DOHH2 (cell line): ENCODE measurements around the gene ITIH5.
"Not testable (repeated sequence)": the region's sequence is repeated elsewhere in the genome, so short reads cannot be mapped to it uniquely, and the experiment has no call there.

ENCODE experiments used
- H3F3A ChIP-seq: fragments of 200-600 bp; sonication (generic), shearing (Covaris generic); 2 replicates; pipeline ENCODE4 v1.6.0; 2016; ENCODE audit warnings: antibody characterized with exemption, mild to moderate bottlenecking; ENCODE audit not compliant: control insufficient read depth, insufficient read depth
- H3K27ac ChIP-seq: fragments of 200-600 bp; sonication (generic); 2 replicates; pipeline ENCODE4 v1.5.1; 2014; ENCODE audit warnings: low read depth, mild to moderate bottlenecking, low read length, moderate library complexity
- H3K27me3 ChIP-seq: fragments of 200-600 bp; sonication (generic); 2 replicates; pipeline ENCODE4 v1.6.1; 2014; ENCODE audit warnings: mild to moderate bottlenecking, low read length, mixed read lengths; ENCODE audit not compliant: control insufficient read depth
- H3K36me3 ChIP-seq: fragments of 200-600 bp; sonication (generic); 2 replicates; pipeline ENCODE4 v1.6.1; 2014; ENCODE audit warnings: mild to moderate bottlenecking, low read length, moderate library complexity, mixed read lengths; ENCODE audit not compliant: control insufficient read depth
- H3K4me1 ChIP-seq: fragments of 200-600 bp; sonication (generic); 2 replicates; pipeline ENCODE4 v1.6.1; 2014; ENCODE audit warnings: mild to moderate bottlenecking, low read length, mixed read lengths; ENCODE audit not compliant: control insufficient read depth
- H3K4me2 ChIP-seq: fragments of 200-600 bp; sonication (generic); 2 replicates; pipeline ENCODE4 v1.6.0; 2014; ENCODE audit warnings: mild to moderate bottlenecking, low read length, moderate library complexity
- H3K4me3 ChIP-seq: fragments of 200-600 bp; sonication (generic); 2 replicates; pipeline ENCODE4 v1.5.1; 2014; ENCODE audit warnings: mild to moderate bottlenecking, low read length, mixed read lengths
- H3K79me2 ChIP-seq: fragments of 200-600 bp; sonication (generic); 2 replicates; pipeline ENCODE4 v1.6.1; 2014; ENCODE audit warnings: mild to moderate bottlenecking, low read length, mixed read lengths; ENCODE audit not compliant: control insufficient read depth
- H3K9me2 ChIP-seq: fragments of 200-600 bp; sonication (generic); replicated peaks from 2 replicates; pipeline ENCODE4 v1.6.1; 2014; ENCODE audit warnings: mild to moderate bottlenecking, low read length, mixed read lengths; ENCODE audit not compliant: control insufficient read depth
- H3K9me3 ChIP-seq: fragments of 200-600 bp; sonication (generic); 2 replicates; pipeline ENCODE4 v1.6.1; 2014; ENCODE audit warnings: antibody characterized with exemption, low read length, mixed read lengths; ENCODE audit not compliant: control insufficient read depth, insufficient read depth
- H4K20me1 ChIP-seq: fragments of 200-600 bp; sonication (generic); 2 replicates; pipeline ENCODE4 v1.6.0; 2014; ENCODE audit warnings: low read depth, mild to moderate bottlenecking, antibody characterized with exemption, low read length, moderate library complexity; ENCODE audit not compliant: control insufficient read depth, insufficient read depth
- EZH2phosphoT487 ChIP-seq: fragments of 200-600 bp; sonication (generic); IDR thresholded peaks from 2 replicates; pipeline ENCODE4 v1.6.1; 2017; ENCODE audit warnings: borderline replicate concordance, mild to moderate bottlenecking, antibody characterized with exemption, low read length, moderate library complexity, mixed read lengths
- TF ChIP-seq, protein P1 (sequence below): fragments of 200-600 bp; sonication (generic); IDR thresholded peaks from one replicate; pipeline ENCODE4 v1.5.1; 2014; ENCODE audit warnings: antibody characterized with exemption, mild to moderate bottlenecking, low read depth, low read length; ENCODE audit not compliant: poor library complexity, severe bottlenecking

ITIH5 gene

DNA sequence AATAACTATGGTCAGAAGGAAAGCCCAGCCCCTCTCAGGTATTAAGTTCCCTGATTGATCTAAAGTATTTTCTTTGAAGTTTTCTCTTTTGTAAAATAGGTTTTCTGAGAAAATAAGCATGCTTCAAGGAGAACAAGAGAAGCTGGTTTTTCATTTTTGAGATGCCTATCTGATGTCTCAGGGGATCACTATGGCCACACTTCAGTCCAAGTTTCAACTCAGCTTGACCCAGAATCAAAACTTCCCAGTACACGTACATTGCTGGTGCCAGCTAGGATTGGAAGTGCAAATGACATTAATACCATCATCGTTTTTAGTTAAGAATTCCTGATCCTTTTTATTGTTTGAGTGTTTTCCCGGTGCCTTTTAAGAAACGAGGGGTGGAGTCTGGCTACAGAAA is 7.2 kb downstream of the ITIH5 start:
- no peaks in the 10 kb centered on the region for H3F3A ChIP-seq
- TF ChIP-seq EZH2phosphoT487: no peak
- TF ChIP-seq, protein P1, sequence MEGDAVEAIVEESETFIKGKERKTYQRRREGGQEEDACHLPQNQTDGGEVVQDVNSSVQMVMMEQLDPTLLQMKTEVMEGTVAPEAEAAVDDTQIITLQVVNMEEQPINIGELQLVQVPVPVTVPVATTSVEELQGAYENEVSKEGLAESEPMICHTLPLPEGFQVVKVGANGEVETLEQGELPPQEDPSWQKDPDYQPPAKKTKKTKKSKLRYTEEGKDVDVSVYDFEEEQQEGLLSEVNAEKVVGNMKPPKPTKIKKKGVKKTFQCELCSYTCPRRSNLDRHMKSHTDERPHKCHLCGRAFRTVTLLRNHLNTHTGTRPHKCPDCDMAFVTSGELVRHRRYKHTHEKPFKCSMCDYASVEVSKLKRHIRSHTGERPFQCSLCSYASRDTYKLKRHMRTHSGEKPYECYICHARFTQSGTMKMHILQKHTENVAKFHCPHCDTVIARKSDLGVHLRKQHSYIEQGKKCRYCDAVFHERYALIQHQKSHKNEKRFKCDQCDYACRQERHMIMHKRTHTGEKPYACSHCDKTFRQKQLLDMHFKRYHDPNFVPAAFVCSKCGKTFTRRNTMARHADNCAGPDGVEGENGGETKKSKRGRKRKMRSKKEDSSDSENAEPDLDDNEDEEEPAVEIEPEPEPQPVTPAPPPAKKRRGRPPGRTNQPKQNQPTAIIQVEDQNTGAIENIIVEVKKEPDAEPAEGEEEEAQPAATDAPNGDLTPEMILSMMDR: no peak
- peaks cover 4% of the 10 kb centered on the region for H3K27me3 ChIP-seq
- H3K79me2 ChIP-seq: no peaks in the 10 kb centered on the region
- no peak overlapping the region for H3K27ac ChIP-seq
- H3K9me3 ChIP-seq: no peaks in the 10 kb centered on the region
- H3K4me2 ChIP-seq: no peak overlapping the region
- no peaks in the 10 kb centered on the region for H3K36me3 ChIP-seq
- no peaks in the 10 kb centered on the region for H3K4me1 ChIP-seq
- H3K9me2 ChIP-seq: no peaks in the 10 kb centered on the region
- no peak overlapping the region for H3K4me3 ChIP-seq
- H4K20me1 ChIP-seq: no peaks in the 10 kb centered on the region

DNA sequence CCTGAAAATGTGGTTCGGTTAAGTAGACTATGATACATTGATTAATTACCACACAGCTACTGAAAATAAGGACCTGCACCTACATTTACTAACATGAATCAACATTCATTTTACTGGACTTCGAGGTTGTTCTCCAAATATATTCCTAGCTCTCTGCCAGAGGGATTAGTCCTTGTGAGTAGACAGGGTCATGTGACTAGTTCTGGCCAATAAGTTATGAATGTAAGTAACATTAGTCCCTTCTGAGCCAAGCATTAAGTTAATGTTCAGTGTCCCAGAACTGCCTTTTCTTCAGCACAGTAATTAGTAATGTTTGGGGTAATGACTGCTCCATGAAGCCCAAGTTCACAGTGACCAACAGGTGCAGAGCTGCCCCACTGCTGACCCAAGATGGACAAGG is 9.2 kb downstream of the ITIH5 start:
- Histone ChIP-seq H4K20me1 (no peaks in the 10 kb centered on the region), H3K4me1 (no peaks in the 10 kb centered on the region), H3K27ac (no peak overlapping the region), H3F3A (no peaks in the 10 kb centered on the region), H3K4me2 (no peak overlapping the region), H3K79me2 (no peaks in the 10 kb centered on the region), H3K27me3 (peaks cover 10% of the 10 kb centered on the region), H3K9me2 (no peaks in the 10 kb centered on the region), H3K4me3 (no peak overlapping the region), H3K9me3 (no peaks in the 10 kb centered on the region), H3K36me3 (no peaks in the 10 kb centered on the region)
- TF ChIP-seq EZH2phosphoT487: no peak
- TF ChIP-seq, protein P1: no peak

DNA sequence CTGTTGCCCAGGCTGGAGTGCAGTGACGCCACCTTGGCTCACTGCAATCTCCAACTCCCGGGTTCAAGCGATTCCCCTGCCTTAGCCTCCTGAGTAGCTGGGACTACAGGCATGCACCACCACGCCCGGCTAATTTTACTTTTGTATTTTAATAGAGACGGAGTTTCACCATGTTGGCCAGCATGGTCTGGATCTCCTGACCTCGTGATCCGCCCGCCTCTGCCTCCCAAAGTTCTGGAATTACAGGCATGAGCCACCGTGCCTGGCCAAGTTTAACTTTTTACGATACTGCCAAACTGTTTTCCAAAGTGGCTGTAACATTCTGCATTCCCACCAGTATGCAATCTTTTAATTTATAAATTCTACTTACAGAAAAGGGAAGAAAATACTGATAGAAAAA is 9.7 kb downstream of the ITIH5 start:
- H3K4me2 ChIP-seq, H3K36me3 ChIP-seq, H3K4me1 ChIP-seq, H3K27ac ChIP-seq, H3F3A ChIP-seq, H3K79me2 ChIP-seq, H4K20me1 ChIP-seq, H3K9me2 ChIP-seq, H3K4me3 ChIP-seq, H3K9me3 ChIP-seq: not testable (repeated sequence)
- peaks cover 12% of the 10 kb centered on the region for H3K27me3 ChIP-seq

DNA sequence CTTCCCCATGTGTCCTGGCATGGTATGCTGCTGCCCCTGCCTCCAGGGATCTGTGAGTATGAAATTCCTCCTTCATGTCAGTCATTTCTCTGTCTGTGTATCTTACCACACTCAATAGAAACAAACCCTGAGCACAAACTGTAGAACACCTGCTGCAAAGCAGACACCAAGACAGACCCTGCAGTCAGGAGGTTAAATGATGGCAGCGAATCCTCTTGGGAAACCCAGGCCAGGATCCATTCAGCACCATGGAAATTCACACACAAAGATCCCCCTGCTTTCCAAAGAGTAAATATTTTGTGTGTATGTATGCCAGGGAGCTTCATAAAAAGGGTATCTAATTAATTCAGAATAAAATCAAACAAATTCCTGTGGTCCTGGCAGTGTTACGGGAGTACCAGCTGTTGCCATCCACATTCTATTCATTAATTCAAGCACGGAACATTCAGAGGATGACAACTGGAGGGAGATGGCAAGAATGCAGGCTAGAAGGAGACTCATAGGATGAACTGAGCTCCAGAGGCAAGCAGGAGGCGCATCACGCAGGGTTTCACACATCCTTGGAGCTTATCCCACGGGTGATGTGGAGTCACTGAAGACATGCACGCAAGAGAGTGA is 14.8 kb downstream of the ITIH5 start:
- no peak overlapping the region for H3K4me2 ChIP-seq
- H3K9me2 ChIP-seq: no peaks in the 10 kb centered on the region
- no peaks in the 10 kb centered on the region for H3K4me1 ChIP-seq
- H3K79me2 ChIP-seq: no peaks in the 10 kb centered on the region
- no peak overlapping the region for H3K4me3 ChIP-seq
- H4K20me1 ChIP-seq: no peaks in the 10 kb centered on the region
- H3K27ac ChIP-seq: no peak overlapping the region
- no peaks in the 10 kb centered on the region for H3K9me3 ChIP-seq
- no peaks in the 10 kb centered on the region for H3F3A ChIP-seq
- no peak for TF ChIP-seq EZH2phosphoT487
- TF ChIP-seq, protein P1: no peak
- no peaks in the 10 kb centered on the region for H3K36me3 ChIP-seq
- H3K27me3 ChIP-seq: peaks cover 10% of the 10 kb centered on the region
